ENCODE data around the gene SERTAD2.

SERTAD2 gene

DNA sequence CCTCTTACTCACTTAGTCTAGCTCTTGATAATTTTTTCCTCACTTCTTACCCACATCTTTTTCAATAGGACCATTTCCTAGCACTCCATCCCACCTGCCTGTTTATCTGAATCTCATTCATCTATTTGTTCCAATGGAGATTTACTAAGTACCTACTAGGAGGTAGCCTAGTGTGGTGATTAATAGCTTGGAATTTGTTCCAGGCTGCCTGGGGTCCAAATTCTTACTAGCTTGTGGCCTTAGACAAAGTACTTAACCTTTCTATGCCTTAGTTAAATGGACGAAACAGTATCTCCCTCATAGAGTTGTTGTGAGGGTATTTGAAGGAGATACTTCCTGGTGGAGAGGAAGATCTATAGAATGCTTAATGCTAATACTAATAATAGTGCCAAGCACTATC is 42.9 kb upstream of the SERTAD2 start:
- TF ChIP-seq SPI1 (IDR thresholded peaks at IDR 0.05; ENCODE audit: borderline replicate concordance, low read depth) = no peak
- TF ChIP-seq GABPA (IDR thresholded peaks at IDR 0.05; ENCODE audit: low read depth) = no peak
- TF ChIP-seq, protein P1, sequence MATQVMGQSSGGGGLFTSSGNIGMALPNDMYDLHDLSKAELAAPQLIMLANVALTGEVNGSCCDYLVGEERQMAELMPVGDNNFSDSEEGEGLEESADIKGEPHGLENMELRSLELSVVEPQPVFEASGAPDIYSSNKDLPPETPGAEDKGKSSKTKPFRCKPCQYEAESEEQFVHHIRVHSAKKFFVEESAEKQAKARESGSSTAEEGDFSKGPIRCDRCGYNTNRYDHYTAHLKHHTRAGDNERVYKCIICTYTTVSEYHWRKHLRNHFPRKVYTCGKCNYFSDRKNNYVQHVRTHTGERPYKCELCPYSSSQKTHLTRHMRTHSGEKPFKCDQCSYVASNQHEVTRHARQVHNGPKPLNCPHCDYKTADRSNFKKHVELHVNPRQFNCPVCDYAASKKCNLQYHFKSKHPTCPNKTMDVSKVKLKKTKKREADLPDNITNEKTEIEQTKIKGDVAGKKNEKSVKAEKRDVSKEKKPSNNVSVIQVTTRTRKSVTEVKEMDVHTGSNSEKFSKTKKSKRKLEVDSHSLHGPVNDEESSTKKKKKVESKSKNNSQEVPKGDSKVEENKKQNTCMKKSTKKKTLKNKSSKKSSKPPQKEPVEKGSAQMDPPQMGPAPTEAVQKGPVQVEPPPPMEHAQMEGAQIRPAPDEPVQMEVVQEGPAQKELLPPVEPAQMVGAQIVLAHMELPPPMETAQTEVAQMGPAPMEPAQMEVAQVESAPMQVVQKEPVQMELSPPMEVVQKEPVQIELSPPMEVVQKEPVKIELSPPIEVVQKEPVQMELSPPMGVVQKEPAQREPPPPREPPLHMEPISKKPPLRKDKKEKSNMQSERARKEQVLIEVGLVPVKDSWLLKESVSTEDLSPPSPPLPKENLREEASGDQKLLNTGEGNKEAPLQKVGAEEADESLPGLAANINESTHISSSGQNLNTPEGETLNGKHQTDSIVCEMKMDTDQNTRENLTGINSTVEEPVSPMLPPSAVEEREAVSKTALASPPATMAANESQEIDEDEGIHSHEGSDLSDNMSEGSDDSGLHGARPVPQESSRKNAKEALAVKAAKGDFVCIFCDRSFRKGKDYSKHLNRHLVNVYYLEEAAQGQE (IDR thresholded peaks at IDR 0.05; ENCODE audit: insufficient replicate concordance, low read depth) = no peak
- TF ChIP-seq, protein P2, sequence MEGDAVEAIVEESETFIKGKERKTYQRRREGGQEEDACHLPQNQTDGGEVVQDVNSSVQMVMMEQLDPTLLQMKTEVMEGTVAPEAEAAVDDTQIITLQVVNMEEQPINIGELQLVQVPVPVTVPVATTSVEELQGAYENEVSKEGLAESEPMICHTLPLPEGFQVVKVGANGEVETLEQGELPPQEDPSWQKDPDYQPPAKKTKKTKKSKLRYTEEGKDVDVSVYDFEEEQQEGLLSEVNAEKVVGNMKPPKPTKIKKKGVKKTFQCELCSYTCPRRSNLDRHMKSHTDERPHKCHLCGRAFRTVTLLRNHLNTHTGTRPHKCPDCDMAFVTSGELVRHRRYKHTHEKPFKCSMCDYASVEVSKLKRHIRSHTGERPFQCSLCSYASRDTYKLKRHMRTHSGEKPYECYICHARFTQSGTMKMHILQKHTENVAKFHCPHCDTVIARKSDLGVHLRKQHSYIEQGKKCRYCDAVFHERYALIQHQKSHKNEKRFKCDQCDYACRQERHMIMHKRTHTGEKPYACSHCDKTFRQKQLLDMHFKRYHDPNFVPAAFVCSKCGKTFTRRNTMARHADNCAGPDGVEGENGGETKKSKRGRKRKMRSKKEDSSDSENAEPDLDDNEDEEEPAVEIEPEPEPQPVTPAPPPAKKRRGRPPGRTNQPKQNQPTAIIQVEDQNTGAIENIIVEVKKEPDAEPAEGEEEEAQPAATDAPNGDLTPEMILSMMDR (IDR thresholded peaks at IDR 0.05; ENCODE audit: insufficient read depth, low read length) = no peak
- no peak for TF ChIP-seq POLR2AphosphoS5 (IDR thresholded peaks at IDR 0.05; ENCODE audit: low read depth)
- Histone ChIP-seq H3K27ac (replicated peaks) (no peak overlapping the region), H3K27me3 (ENCODE audit: insufficient read depth, poor library complexity, severe bottlenecking) (no peaks in the 10 kb centered on the region), H3K4me3 (replicated peaks; ENCODE audit: insufficient read depth, low read length) (no peak overlapping the region)
- DNase-seq (ENCODE audit: low read depth in 1 of 2, low spot score in 1 of 2) = no peak

DNA sequence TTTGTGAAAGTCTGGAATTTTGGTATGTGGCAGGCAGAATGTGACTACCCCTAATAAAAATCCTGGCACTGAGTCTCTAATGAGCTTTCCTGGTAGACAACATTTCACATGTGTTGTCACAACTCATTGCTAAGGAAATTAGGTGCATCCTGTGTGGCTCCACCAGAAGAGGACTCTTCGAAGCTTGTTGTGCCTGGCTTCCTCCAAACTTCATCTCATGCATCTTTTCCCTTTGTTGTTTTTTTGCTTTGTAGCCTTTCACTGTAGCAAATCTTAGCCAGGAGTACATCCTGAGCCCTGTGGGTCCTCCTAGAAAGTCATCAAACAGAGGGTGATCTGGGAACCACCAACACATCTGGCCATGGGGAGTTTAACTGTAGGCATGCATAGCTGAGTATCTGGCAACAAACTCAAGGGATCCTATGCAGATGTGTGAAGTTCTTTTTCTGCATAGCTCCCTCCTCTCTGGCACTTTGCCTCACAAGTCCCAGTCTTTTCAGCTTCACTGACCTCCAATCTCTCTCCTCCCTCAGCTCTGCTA is 42.1 kb upstream of the SERTAD2 start:
- TF ChIP-seq, protein P1 (IDR thresholded peaks at IDR 0.05; ENCODE audit: insufficient replicate concordance, low read depth) = no peak
- TF ChIP-seq, protein P2 (IDR thresholded peaks at IDR 0.05; ENCODE audit: insufficient read depth, low read length) = no peak
- TF ChIP-seq GABPA (IDR thresholded peaks at IDR 0.05; ENCODE audit: low read depth) (no peak), POLR2AphosphoS5 (IDR thresholded peaks at IDR 0.05; ENCODE audit: low read depth) (no peak), SPI1 (IDR thresholded peaks at IDR 0.05; ENCODE audit: borderline replicate concordance, low read depth) (no peak)

DNA sequence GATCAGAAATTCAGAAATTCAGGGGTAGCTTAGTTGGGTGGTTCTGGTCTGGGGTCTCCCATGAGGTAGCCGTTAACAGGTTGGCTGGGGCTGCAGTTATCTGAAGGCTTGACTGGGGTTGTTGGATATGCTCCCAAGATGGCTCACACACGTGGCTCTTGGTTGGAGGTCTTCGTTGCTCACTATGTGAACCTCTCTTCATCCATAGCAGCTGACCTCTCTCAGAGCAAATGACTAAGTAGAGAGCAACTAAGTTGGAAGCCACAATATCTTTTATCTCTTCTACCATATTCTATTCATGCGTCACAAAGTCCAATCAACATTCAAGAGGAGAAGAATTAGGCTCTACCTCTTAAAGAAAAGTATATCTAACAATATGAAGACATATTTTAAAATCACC is 38.7 kb upstream of the SERTAD2 start:
- no peak for DNase-seq (ENCODE audit: low read depth in 1 of 2, low spot score in 1 of 2)
- TF ChIP-seq, protein P1 (IDR thresholded peaks at IDR 0.05; ENCODE audit: insufficient replicate concordance, low read depth) = no peak
- TF ChIP-seq POLR2AphosphoS5 (IDR thresholded peaks at IDR 0.05; ENCODE audit: low read depth) = no peak

More for the DNA sequence above, 42.1 kb upstream of the SERTAD2 start:
- H3K27me3 ChIP-seq (ENCODE audit: insufficient read depth, poor library complexity, severe bottlenecking) = no peaks in the 10 kb centered on the region
- no peak overlapping the region for H3K27ac ChIP-seq (replicated peaks)
- H3K4me3 ChIP-seq (replicated peaks; ENCODE audit: insufficient read depth, low read length) = no peak overlapping the region
- no peak for DNase-seq (ENCODE audit: low read depth in 1 of 2, low spot score in 1 of 2)

More for the DNA sequence above, 38.7 kb upstream of the SERTAD2 start:
- no peak overlapping the region for H3K4me3 ChIP-seq (replicated peaks; ENCODE audit: insufficient read depth, low read length)
- H3K27ac ChIP-seq (replicated peaks) = no peak overlapping the region
- H3K27me3 ChIP-seq (ENCODE audit: insufficient read depth, poor library complexity, severe bottlenecking) = no peaks in the 10 kb centered on the region
